GM19035 (cell line): ENCODE measurements around the gene UBE2D4.
"Not testable (repeated sequence)": the region's sequence is repeated elsewhere in the genome, so short reads cannot be mapped to it uniquely, and the experiment has no call there.

Experiments used
- ATAC-seq: cut with Tn5 transposase; IDR thresholded peaks from one replicate; pipeline ENCODE4 v1.9.1; 2021; ENCODE audit not compliant: unreplicated experiment

UBE2D4 gene

DNA sequence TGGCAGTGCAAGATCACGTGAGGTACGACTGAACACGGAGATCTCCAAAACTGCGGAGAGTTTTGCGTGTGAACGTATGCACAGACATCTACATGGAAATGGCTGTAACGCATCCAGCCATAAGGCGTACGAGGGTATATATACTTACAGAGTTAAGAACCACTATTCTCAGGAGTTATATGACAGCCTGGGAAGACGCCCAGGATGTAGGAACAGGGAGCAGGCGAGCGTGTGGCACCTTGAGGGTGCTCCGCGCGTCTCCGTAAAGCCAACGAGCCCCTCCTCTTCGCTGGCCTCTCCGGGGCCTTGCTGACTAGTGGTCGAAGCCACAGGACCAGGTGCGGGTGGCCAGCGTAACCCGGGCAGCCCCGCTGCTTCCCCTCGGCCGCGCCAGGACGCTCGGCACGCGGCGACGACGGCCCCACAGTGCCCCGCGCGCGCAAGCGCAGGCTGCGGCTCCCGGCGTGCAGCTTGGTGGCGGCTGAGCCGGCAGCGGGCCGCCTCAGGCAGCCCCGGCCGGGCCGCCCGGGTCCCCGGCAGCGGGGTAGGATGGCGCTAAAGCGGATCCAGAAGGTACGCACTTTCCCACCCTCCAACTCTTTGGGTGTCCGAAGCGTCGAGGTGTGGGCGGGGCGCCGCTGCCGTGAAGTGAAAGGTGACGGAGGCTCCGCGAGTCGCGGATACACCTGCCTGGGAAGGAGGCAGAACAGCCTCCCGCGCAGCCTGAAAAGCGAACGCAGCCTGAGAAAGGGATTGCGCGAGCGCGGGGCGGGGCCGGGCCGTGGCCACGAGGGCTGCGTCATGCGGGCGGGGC is at the start of gene UBE2D4:
TSS of gene UBE2D4 (plus strand) at position 453 of the 814 bp plus-strand sequence. CDS start at position 550, 97 bp downstream.
- peak; percentile 94 for ATAC-seq

DNA sequence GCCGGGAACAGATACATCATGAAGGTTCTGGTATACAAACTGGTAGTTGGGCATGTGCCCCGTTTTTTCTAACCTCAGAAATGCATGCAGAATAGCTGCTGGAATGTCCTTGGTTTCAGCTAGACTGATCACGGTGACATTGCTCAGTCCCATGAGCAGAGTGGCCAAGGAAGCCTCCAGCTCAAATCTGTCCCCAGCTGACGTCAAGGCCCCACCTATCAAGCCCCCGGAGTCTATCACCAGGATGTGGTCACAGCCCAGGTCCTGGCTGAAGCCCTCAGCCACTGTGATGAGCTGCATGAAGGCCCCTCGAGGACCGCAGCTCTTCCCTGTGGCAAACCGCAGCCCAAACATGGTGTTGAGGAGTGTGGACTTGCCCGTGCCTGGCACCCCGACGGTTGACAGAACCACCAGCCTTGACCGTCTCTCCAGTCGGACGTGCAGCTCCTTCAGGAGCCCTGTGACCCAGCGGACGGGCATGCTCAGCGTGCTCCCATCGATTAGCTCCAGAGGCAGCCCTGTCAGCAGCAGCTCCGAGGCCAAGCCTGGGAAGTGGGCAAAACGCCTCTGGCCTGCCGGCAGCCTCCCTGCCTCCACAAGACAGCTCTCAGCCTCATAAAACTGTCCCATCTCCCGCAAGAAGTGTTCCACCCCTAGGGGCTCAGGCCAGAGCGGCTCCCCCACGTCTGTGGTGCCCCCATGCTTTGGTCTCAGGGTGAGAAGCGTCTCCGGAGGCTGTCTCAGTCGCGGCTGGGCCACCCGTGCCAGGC is 49.1 kb upstream of the UBE2D4 start:
- no peak for ATAC-seq

DNA sequence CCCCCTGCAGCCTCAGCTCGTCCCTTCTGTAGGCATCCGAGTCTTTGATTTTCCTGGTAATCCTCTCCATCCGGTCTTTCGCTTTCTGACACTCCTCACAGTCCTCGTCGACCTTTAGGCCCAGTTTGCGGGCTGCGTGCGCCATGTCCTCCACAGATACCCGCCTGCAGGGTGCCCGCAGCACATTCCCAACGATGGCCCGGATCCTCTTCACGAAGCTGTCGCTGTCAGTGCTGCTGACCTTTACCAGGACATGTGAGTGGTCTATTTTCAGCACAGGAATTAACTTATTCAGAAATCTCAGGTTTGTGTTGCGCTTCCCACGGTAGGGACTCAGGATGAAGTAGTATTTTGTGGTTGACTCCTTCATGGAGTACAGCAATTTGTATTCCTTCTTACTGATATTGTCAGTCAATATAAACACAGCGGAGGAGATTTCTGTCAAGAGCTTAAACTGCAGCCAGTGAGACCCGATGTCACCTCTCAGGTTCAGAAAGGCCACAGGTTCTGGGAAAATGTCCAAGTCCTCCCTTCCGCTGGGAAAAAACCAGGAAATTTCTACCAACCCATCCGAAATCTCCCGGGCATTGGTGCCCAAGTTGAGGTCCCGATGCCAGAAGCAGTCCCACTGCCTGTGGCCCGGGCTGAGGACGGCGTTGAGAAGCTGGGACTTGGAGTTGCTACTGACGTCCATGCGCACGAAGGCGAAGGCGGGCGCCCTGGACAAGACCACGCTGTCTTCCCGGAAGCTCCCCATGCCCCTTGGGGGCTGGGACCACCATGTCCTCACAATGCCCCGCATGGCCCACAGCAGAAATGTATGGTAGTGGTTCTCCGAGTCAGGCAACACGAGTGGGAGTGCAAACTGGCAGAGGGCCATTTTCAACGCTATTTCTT is 48.0 kb upstream of the UBE2D4 start:
- ATAC-seq, result no peak

DNA sequence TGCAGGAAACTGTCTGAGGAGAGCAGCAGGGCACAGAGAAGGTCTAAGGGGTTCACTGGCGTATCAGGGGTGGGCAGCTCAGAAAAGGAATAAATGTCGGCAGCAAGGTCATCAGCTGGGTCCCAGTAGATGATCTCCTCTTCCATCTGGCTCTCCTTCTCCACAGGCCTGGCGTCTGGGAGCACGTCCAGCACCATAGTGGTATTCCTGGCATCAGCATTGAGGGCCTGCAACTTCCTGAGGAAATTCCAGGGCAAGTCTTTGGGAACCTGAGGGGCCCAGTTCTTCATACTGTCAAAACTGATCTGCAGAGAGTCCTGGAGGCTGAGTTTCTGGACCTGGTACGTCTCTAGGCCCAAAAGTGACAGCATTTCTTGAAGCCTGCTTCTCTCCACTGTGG is 47.4 kb upstream of the UBE2D4 start:
- no peak for ATAC-seq

DNA sequence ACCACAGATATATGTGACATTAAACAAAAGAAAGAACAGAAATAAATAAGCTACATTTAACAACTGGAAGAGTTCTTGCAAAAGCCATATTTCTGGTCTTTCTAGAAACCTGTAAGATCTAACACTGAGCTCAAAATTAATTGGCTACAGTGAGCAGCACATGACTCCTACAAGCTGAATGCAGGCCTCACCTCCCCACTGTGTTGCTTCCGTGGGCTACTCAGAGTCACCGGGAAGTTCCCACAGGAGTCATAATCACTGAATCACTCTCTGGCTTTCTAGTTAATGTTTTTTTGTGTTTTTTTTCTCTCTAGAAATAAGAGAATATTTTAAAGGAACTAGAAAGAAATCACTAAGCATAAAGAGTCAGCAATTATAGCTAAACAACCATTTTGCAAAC is 46.8 kb upstream of the UBE2D4 start:
- no peak for ATAC-seq

DNA sequence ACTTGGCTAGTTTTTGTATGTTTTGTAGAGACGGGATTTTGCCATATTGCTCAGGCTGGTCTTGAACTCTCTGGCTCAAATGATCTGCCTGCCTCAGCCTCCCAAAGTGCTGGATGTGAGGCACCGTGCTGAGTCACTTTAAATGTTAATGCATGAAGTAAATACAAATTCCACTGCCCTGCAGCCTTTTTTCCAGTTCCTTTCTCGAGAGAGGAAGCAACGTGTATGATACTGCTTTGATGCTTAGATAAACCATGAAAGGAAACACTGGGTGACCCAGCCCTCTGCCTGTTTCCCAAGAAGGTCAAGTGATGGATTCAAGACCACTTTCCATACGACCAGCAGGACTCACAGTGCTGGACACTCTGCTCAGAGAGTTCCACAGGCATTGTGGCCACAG is 45.6 kb upstream of the UBE2D4 start:
- no peak for ATAC-seq

DNA sequence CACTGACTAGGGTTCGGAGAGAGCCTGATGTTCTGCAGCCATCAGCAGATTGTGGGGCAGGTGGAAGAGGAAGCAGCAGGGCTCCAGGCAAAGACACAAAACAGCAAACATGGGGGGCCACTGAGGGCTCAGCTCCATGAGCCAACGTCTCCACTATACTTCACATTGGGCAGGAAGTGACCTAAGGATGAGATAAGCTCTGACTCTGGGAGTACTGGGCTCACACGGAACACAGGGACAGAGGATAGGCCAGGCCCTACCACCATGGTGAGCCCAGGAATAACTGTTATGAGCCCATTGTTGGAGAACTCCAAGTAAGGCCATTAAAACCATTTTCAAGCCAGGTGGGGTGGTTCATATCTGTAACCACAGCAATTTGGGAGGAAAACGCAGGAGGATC is 42.0 kb upstream of the UBE2D4 start:
- ATAC-seq, result no peak

DNA sequence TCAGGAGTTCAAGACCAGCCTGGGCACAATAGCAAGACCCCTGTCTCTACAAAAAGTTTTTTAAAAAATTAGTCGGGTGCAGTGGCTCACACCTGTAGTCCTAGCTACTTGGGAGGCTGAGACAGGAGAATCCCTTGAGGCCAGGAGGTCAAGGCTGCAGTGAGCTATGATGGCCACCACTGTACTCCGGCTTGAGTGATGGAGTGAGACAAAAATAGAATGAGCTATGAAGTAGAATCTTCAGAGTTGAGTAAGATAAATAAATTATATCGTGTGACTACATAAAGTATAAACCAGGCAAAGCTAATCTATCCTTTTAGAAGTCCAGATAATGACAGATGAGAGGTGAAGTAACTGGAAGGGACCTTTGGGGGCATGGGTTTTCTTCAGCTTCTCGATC is 41.6 kb upstream of the UBE2D4 start:
- no peak for ATAC-seq

DNA sequence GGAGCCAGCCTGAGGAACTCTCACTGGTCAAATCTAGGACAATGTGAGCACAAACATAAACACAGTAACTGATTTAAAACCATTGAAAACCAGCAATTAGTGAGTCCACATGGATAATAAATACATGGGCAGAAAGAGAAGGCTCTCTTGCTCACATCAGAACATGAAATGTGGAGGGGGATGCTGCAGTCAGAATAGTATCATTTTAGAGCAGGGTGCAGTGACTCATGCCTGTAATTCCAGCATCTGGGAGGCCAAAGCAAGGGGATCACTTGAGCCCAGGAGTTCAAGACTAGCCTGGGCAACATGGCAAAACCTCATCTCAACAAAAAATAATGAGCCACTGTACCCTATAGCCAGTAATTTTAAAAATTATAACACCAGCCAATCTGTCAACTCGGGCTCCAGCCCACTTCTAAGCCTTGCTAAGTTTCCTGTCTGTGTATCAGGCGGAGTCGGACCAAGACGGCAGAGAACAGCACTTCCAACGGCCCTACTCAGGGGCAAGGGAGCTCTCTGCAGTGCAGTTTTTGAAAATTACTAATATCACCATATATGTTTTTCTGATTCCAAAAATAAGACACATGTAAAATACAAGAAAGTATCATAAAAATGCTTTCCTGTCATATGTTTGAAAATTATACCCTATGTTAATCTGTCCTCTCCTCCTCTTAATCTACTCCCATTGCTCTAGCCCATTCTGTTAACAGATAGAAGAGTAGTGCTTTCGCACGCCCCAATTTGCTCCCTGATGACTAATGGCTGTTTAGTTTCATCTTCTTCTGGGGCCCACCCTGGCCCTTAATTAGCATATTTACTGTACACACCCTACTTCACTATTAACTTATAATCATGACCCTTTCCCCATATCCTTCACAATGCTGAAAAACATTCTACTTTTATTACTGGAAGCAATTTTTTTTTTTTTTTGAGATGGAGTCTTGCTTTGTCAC is 37.0 kb upstream of the UBE2D4 start:
- no peak for ATAC-seq

DNA sequence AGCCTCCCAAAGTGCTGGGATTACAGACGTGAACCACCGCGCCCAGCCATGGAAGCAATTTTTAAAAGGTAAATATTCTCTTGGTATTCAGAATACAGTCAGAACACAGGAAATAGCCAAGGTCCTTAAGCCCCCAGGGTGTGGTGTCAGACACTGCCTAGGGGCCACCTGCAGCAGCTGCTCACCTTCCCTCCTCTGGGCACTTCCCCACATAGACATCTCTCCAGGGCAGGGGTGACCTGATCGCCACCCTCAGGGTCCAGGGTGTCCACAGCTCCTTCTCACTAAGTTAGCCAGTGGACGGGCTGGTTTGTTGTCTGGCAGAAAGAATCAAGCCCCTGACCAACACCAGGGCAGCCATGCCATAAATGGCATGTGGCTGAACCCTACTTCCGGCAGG is 35.8 kb upstream of the UBE2D4 start:
- no peak for ATAC-seq

DNA sequence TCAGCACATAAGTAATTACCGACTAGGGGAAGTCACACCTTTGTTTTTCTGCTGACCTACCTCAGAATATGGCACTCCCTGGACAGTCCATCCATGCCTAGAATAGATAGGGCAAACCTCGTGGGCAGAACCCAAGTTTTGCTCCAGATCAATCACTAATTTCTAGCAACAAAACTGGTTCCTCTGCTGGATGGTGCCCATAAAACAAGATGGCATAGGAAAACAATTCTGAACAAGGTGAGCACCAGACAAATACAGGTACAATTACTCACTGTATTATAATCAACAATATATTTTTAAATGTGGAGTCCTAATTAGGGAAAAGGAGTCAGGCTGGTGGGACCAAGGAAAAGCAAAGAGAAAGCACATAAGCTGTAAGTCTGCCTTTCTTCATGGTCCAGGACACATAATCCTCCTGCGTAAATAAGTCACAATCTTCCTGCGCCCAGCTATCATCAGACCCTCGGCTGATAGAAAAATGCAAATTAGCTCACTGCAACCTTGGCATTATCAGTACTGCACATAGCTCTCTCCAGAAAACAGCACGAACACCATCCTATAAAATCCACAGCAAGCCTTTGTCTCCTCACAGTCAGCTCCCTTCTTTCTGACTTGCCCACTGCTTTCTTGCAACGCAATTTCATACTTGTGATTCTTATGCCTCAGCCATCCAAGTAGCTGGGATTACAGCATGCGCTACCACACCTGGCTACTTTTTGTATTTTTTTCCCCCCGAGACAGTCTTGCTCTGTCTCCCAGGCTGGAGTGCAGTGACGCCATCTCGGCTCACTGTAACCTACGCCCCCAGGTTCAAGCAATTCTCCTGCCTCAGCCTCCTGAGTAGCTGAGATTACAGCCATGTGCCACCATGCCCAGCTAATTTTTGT is 34.9 kb upstream of the UBE2D4 start:
- no peak for ATAC-seq

DNA sequence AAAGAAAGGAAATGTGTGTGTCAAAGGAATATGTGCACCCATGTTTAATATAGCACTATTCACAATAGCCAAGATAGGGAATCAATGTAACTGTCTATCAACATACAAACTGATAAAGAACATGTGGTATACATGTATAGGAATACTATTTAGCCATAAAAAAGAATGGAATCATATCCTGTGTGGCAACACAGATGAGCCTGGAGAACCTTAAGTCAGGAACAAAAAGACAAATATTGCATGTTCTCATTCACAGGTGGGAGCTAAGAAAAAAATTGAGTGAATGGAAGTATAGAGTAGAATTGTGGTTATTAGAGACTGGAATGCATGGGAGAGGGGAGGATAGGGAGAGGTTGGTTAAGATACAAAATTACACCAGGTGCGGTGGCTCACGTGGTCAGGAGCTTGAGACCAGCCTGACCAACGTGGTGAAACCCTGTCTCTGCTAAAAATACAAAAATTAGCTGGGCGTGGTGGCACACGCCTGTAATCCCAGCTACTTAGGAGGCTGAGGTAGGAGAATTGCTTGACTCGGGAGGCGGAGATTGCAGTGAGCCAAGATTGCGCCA is 30.3 kb upstream of the UBE2D4 start:
- no peak for ATAC-seq

DNA sequence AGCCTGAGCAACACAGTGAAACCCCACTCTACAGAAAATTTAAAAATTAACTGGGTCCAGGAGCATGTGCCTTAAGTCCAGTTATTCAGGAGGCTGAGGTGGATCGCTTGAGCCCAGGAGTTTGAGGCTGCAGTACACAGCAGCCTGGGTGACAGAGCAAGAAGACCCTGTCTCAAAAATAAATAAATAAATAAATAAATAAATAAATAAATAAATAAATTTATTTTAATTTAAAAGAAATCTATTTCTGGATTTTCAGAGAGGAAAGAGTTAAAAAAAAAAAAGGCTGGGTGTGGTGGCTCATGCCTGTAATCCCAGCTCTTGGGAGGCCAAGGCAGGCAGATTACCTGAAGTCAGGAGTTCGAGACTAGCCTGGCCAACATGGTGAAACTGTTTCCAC is 27.7 kb upstream of the UBE2D4 start:
- ATAC-seq, result not testable (repeated sequence)

DNA sequence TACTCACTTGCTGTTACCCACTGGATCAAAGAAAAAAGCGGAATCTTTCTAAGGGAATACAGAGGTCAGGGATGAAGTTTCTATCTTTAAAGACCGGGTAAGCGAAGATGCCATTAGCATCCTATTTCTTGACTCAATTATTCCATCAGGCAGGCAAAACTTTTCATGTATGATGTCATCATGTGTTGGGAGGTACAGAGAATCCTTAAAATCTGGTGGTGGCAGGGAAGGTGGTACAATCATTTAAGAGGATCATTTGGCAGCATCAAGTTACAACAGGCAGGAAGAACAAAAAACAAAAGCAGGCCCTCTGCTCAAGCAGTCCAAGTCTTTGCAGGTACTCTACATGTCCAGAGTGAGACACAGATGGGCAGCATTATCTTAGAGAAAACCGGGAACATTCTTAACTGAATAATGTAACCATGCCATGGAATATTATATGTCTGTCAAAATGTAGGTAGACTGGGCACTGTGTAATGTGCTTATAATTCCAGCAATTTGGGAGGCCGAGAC is 23.6 kb upstream of the UBE2D4 start:
- no peak for ATAC-seq

DNA sequence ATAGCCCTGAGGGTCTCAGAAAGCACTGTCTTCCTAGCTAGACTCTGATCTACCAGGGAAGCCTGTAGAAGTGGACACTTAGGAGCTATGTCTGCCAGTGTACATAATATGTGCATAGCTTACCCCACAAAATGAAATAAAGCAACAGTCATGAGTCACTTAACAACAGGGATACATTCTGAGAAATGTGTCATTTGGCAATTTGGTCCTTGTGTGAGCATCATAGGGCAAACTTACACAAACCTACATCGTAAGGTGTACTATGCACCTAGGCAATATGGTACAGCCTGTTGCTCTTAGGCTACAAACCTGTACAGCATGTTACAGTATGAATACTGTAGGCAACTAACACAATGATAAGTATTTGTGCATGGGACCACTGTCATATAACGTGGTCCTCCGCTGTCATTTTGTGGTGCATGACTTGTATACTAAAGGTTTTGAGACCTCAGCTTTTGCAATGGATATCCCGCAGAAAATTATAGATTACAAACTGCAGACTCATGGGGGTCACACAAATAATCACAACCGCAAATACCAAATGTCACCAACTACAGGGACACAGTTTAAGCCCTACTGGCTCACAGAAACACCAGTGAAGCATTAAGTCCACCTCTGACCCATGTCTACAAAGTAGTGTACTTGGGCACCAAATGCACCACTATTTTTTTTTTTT is 21.6 kb upstream of the UBE2D4 start:
- no peak for ATAC-seq

DNA sequence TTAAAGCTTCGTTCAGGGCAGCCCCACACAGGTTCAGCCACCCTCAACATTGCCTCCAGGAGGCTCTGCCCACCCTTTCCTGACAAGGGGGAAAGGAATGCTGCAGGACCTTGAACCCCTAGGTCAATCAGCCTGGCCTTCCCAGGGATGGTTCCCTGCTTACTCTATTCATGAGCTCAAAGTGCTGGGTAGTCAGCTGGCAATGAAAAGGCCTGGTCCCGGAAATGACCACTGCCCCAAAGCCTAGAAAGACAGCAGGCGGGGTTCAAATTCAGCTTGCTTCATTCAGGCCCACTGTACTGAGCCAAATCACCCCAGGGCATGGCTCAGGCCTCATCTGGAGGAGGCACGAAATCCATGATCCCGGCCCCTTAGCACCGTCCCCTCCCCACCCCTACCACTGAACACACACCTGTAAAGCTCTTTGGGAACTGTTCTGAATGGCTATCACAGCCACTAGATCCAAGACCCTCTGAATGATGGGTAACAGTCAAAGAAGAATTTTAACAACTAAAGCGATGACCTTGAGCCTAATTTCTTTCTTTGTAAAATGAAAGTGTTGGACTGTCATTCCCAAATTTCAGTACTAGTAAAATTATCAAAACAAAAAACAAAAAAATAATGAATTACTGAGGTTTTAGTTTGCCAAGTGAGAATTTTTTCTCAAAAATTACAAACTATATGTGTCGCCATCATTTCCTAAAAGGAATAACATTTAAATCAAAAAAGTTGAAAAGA is 20.9 kb upstream of the UBE2D4 start:
- ATAC-seq, result no peak

DNA sequence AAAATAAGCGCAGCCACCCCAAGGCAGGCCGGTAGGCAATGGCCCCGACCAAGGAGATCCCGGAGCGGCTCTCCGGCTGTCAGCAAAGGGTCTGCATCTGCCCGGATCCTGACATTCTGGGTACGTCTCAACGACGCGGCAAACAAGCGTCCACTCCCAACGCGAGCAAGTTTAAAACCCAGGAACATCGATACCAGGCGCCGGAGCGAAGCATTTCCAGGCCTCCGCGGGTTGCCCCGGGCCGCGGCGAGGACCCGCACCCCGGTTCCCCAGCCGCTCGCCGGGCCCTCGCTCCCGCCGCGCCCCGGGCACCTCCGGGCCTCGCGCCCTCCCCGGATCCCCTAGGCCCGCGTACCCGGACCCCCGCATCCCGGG is 20.3 kb upstream of the UBE2D4 start:
- ATAC-seq, result peak; percentile 36
